ENCODE measurements around the gene ZFYVE19.

ZFYVE19 gene

DNA sequence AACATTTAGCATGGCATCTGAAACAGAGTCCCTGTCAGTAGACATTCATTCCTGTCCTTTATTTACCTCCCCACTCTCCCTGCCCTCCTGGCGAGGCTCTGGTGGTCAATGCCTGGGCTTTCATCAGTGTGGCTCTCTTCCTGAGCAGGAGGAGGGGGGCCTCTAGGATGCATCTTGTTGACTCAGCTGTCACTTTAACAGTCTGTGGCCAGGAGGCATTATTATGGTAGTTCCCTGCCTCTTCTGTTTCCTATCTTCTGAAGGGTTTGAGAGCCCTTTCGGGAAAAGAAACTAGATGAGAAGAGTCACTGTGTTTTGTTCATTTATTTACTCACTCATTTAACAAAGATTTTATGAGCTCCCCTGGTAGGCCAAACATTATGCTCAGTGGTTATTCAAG, 24.0 kb downstream of the ZFYVE19 start:
- H2BK12ac ChIP-seq (ENCODE audit: low read length) = no peak overlapping the region
- no peak overlapping the region for H3K27ac ChIP-seq (replicated peaks; ENCODE audit: low read length)
- H3K18ac ChIP-seq (ENCODE audit: low read length) = no peak overlapping the region
- no peak overlapping the region for H2AFZ ChIP-seq (ENCODE audit: low read length)
- no peak for DNase-seq (ENCODE audit: low spot score)
- no peaks in the 10 kb centered on the region for H3K9me3 ChIP-seq (replicated peaks in 1 of 2; ENCODE audit: control insufficient read depth in 2 of 2, insufficient read depth in 1 of 2, low read depth in 1 of 2, low read length in 2 of 2)
- H2BK15ac ChIP-seq (ENCODE audit: low read length) = no peak overlapping the region
- no peak overlapping the region for H2BK5ac ChIP-seq (ENCODE audit: low read length)
- no peak overlapping the region for H3K4me3 ChIP-seq (ENCODE audit: low read length in 2 of 2)
- no peak overlapping the region for H3K4ac ChIP-seq (ENCODE audit: low read length)
- H3K36me3 ChIP-seq (replicated peaks in 1 of 2; ENCODE audit: control insufficient read depth in 2 of 2, insufficient read depth in 2 of 2, low read length in 2 of 2) = no peaks in the 10 kb centered on the region
- H3K4me1 ChIP-seq (ENCODE audit: control insufficient read depth in 2 of 2, insufficient read depth in 1 of 2, low read depth in 1 of 2, low read length in 2 of 2) = no peaks in the 10 kb centered on the region
- H3K79me1 ChIP-seq (ENCODE audit: low read depth, low read length) = no peaks in the 10 kb centered on the region
- H3K4me2 ChIP-seq (ENCODE audit: insufficient read depth, low read length, poor library complexity, severe bottlenecking) = no peak overlapping the region
- H2BK120ac ChIP-seq (ENCODE audit: low read depth, low read length) = no peak overlapping the region
- no CpG with 5 or more reads among the region's 2 CpGs for WGBS, 2 donors (ENCODE audit: extremely low coverage in 2 of 2, insufficient read length in 2 of 2, insufficient replicate concordance in 1 of 2)
- no peak overlapping the region for H2AK5ac ChIP-seq (ENCODE audit: low read depth, low read length)
- no peak overlapping the region for H3K9ac ChIP-seq (ENCODE audit: low read depth, low read length, poor library complexity)
- no peak overlapping the region for H4K91ac ChIP-seq (ENCODE audit: low read depth, low read length, poor library complexity)
- H3K27me3 ChIP-seq (ENCODE audit: control insufficient read depth in 3 of 3, insufficient read depth in 3 of 3, low read depth in 1 of 3, low read length in 3 of 3) = peaks cover 0 to 5% (median 0%) of the 10 kb centered on the region in 3 experiments
- H3K14ac ChIP-seq (ENCODE audit: low read length) = no peak overlapping the region
- H4K8ac ChIP-seq (ENCODE audit: low read depth, low read length) = no peak overlapping the region
- H3K23ac ChIP-seq (ENCODE audit: low read depth, low read length, poor library complexity) = no peak overlapping the region

DNA sequence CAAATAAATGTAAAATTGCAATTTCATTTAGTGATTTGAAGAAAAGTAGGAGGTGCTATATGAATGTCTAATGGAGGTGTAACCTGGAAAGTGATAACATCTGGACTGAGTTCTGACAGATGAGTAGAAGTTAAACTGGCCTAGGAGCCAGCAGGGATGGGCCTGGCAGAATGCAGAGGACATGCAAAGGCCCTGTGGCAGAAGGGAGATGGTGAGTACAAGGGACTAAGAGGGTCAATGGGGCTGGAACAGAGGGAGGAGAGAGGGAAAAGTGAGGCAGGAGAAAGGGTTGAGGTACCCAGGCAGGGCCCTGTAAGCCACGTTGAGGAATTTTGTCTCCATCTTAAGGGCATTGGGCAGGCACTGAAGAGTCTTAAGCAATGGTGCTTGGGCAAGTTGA, 25.0 kb downstream of the ZFYVE19 start:
- no peak overlapping the region for H2BK120ac ChIP-seq (ENCODE audit: low read depth, low read length)
- WGBS, 2 donors (ENCODE audit: extremely low coverage in 2 of 2, insufficient read length in 2 of 2, insufficient replicate concordance in 1 of 2) = no CpG with 5 or more reads among the region's 1 CpG
- peak overlapping the region in 1 of 2 donors; percentile 11 for H3K4me3 ChIP-seq (ENCODE audit: low read length in 2 of 2)

DNA sequence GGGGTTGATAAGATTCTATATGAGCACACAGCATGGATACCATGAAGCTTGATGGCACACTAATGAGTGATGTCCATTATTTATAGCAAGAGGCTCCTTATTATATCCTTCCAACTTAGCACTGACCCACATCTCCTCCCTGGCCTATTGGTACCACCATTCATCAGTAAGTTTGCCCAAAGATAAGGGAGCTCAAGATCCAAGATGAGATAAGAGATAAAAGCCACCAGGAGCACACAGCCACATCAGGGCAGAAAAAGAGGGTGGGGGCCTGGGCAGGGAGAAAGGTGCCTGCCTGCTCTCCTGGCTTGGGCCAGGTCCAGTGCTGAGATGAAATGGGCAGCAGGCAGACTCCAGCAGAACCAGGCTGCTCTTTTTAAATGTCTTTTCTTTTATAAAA, 26.0 kb downstream of the ZFYVE19 start:
- Histone ChIP-seq H2BK120ac (ENCODE audit: low read depth, low read length) (no peak overlapping the region), H3K36me3 (replicated peaks in 1 of 2; ENCODE audit: control insufficient read depth in 2 of 2, insufficient read depth in 2 of 2, low read length in 2 of 2) (no peaks in the 10 kb centered on the region), H3K23ac (ENCODE audit: low read depth, low read length, poor library complexity) (no peak overlapping the region), H3K4ac (ENCODE audit: low read length) (no peak overlapping the region), H3K4me3 (ENCODE audit: low read length in 2 of 2) (no peak overlapping the region), H2AFZ (ENCODE audit: low read length) (no peak overlapping the region), H3K9me3 (replicated peaks in 1 of 2; ENCODE audit: control insufficient read depth in 2 of 2, insufficient read depth in 1 of 2, low read depth in 1 of 2, low read length in 2 of 2) (no peaks in the 10 kb centered on the region), H3K27me3 (ENCODE audit: control insufficient read depth in 3 of 3, insufficient read depth in 3 of 3, low read depth in 1 of 3, low read length in 3 of 3) (peaks cover 0 to 12% (median 0%) of the 10 kb centered on the region in 3 experiments), H3K4me2 (ENCODE audit: insufficient read depth, low read length, poor library complexity, severe bottlenecking) (no peak overlapping the region), H3K27ac (replicated peaks; ENCODE audit: low read length) (no peak overlapping the region), H2BK15ac (ENCODE audit: low read length) (no peak overlapping the region), H3K9ac (ENCODE audit: low read depth, low read length, poor library complexity) (no peak overlapping the region), H3K79me1 (ENCODE audit: low read depth, low read length) (no peaks in the 10 kb centered on the region), H2BK12ac (ENCODE audit: low read length) (no peak overlapping the region), H4K91ac (ENCODE audit: low read depth, low read length, poor library complexity) (no peak overlapping the region), H3K14ac (ENCODE audit: low read length) (no peak overlapping the region), H3K18ac (ENCODE audit: low read length) (no peak overlapping the region), H2BK5ac (ENCODE audit: low read length) (no peak overlapping the region), H3K4me1 (ENCODE audit: control insufficient read depth in 2 of 2, insufficient read depth in 1 of 2, low read depth in 1 of 2, low read length in 2 of 2) (no peaks in the 10 kb centered on the region), H2AK5ac (ENCODE audit: low read depth, low read length) (no peak overlapping the region), H4K8ac (ENCODE audit: low read depth, low read length) (no peak overlapping the region)
- no peak for DNase-seq (ENCODE audit: low spot score)

More for the DNA sequence above, 25.0 kb downstream of the ZFYVE19 start:
- Histone ChIP-seq H4K8ac (ENCODE audit: low read depth, low read length) (no peak overlapping the region), H3K27me3 (ENCODE audit: control insufficient read depth in 3 of 3, insufficient read depth in 3 of 3, low read depth in 1 of 3, low read length in 3 of 3) (peaks cover 0 to 9% (median 0%) of the 10 kb centered on the region in 3 experiments), H2AK5ac (ENCODE audit: low read depth, low read length) (no peak overlapping the region), H4K91ac (ENCODE audit: low read depth, low read length, poor library complexity) (no peak overlapping the region), H3K9ac (ENCODE audit: low read depth, low read length, poor library complexity) (no peak overlapping the region), H3K4me2 (ENCODE audit: insufficient read depth, low read length, poor library complexity, severe bottlenecking) (no peak overlapping the region), H2BK5ac (ENCODE audit: low read length) (no peak overlapping the region), H3K23ac (ENCODE audit: low read depth, low read length, poor library complexity) (no peak overlapping the region), H2BK12ac (ENCODE audit: low read length) (no peak overlapping the region), H2BK15ac (ENCODE audit: low read length) (no peak overlapping the region), H3K4me1 (ENCODE audit: control insufficient read depth in 2 of 2, insufficient read depth in 1 of 2, low read depth in 1 of 2, low read length in 2 of 2) (no peaks in the 10 kb centered on the region), H2AFZ (ENCODE audit: low read length) (no peak overlapping the region), H3K18ac (ENCODE audit: low read length) (no peak overlapping the region), H3K4ac (ENCODE audit: low read length) (no peak overlapping the region), H3K79me1 (ENCODE audit: low read depth, low read length) (no peaks in the 10 kb centered on the region), H3K36me3 (replicated peaks in 1 of 2; ENCODE audit: control insufficient read depth in 2 of 2, insufficient read depth in 2 of 2, low read length in 2 of 2) (no peaks in the 10 kb centered on the region), H3K27ac (replicated peaks; ENCODE audit: low read length) (no peak overlapping the region), H3K9me3 (replicated peaks in 1 of 2; ENCODE audit: control insufficient read depth in 2 of 2, insufficient read depth in 1 of 2, low read depth in 1 of 2, low read length in 2 of 2) (no peaks in the 10 kb centered on the region), H3K14ac (ENCODE audit: low read length) (no peak overlapping the region)
- no peak for DNase-seq (ENCODE audit: low spot score)

DNA sequence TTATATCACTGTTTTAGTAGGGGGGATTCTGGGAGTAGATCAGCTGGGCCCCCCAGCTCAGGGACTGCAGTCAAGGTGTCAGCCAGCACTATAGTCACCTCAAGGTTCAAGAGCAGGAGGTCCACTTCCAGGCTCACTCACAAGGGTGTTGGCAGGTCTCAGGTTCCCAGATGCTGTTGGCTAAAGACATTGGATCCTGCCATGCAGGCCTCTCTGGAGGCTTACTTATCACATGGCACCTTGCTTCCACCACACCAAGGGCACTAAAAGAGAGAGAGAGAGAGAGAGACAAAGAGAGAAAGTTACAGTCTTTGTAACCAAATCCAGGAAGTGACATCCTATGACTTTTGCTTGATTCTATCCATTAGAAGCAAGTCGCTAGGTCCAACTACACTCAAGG, 29.1 kb downstream of the ZFYVE19 start:
- H2BK12ac ChIP-seq (ENCODE audit: low read length) = no peak overlapping the region
- H2AK5ac ChIP-seq (ENCODE audit: low read depth, low read length) = no peak overlapping the region
- H3K79me1 ChIP-seq (ENCODE audit: low read depth, low read length) = no peaks in the 10 kb centered on the region
- H2BK15ac ChIP-seq (ENCODE audit: low read length) = no peak overlapping the region
- H3K9me3 ChIP-seq (replicated peaks in 1 of 2; ENCODE audit: control insufficient read depth in 2 of 2, insufficient read depth in 1 of 2, low read depth in 1 of 2, low read length in 2 of 2) = no peaks in the 10 kb centered on the region
- H3K23ac ChIP-seq (ENCODE audit: low read depth, low read length, poor library complexity) = no peak overlapping the region
- no peak overlapping the region for H2BK5ac ChIP-seq (ENCODE audit: low read length)
- no peak overlapping the region for H2BK120ac ChIP-seq (ENCODE audit: low read depth, low read length)
- H3K36me3 ChIP-seq (replicated peaks in 1 of 2; ENCODE audit: control insufficient read depth in 2 of 2, insufficient read depth in 2 of 2, low read length in 2 of 2) = no peaks in the 10 kb centered on the region
- H4K8ac ChIP-seq (ENCODE audit: low read depth, low read length) = no peak overlapping the region
- H3K27ac ChIP-seq (replicated peaks; ENCODE audit: low read length) = no peak overlapping the region
- DNase-seq (ENCODE audit: low spot score) = no peak
- no peak overlapping the region for H3K18ac ChIP-seq (ENCODE audit: low read length)
- H3K14ac ChIP-seq (ENCODE audit: low read length) = no peak overlapping the region
- no peak overlapping the region for H3K4me3 ChIP-seq (ENCODE audit: low read length in 2 of 2)
- WGBS, 2 donors (ENCODE audit: extremely low coverage in 2 of 2, insufficient read length in 2 of 2, insufficient replicate concordance in 1 of 2) = no CpG with 5 or more reads among the region's 1 CpG
- H3K4me2 ChIP-seq (ENCODE audit: insufficient read depth, low read length, poor library complexity, severe bottlenecking) = no peak overlapping the region
- H3K4ac ChIP-seq (ENCODE audit: low read length) = no peak overlapping the region
- peaks cover 0 to 24% (median 0%) of the 10 kb centered on the region in 3 experiments for H3K27me3 ChIP-seq (ENCODE audit: control insufficient read depth in 3 of 3, insufficient read depth in 3 of 3, low read depth in 1 of 3, low read length in 3 of 3)
- H2AFZ ChIP-seq (ENCODE audit: low read length) = no peak overlapping the region
- H4K91ac ChIP-seq (ENCODE audit: low read depth, low read length, poor library complexity) = no peak overlapping the region
- no peak overlapping the region for H3K9ac ChIP-seq (ENCODE audit: low read depth, low read length, poor library complexity)
- no peaks in the 10 kb centered on the region for H3K4me1 ChIP-seq (ENCODE audit: control insufficient read depth in 2 of 2, insufficient read depth in 1 of 2, low read depth in 1 of 2, low read length in 2 of 2)
